GM21423 (cell line): ENCODE results near the gene CCSER1.
"Not testable (repeated sequence)": the region's sequence is repeated elsewhere in the genome, so short reads cannot be mapped to it uniquely, and the experiment has no call there.

Source experiments
- ATAC-seq: cut with Tn5 transposase; IDR thresholded peaks from one replicate; pipeline ENCODE4 v1.9.1; 2021; ENCODE audit warnings: mild to moderate bottlenecking, moderate library complexity; ENCODE audit not compliant: unreplicated experiment

The CCSER1 gene

GRCh38 chr4:90798948-90799347 lies 671.8 kb downstream of the CCSER1 start:
- ATAC-seq: no peak

- ATAC-seq: no peak
These were observed 672.7 kb downstream of the CCSER1 start for GRCh38 chr4:90799895-90800294.

GRCh38 chr4:90815569-90815968 lies 688.4 kb downstream of the CCSER1 start:
- ATAC-seq: no peak

- ATAC-seq: no peak
These were observed 689.6 kb downstream of the CCSER1 start for GRCh38 chr4:90816754-90817153.

GRCh38 chr4:90824266-90825150 lies 697.3 kb downstream of the CCSER1 start:
- ATAC-seq: peak; percentile 68

GRCh38 chr4:90825849-90826248 lies 698.7 kb downstream of the CCSER1 start:
- ATAC-seq: no peak

- ATAC-seq: no peak
These were observed 706.5 kb downstream of the CCSER1 start for GRCh38 chr4:90833706-90834105.

GRCh38 chr4:90837241-90837640 lies 710.0 kb downstream of the CCSER1 start:
- ATAC-seq: no peak

- not testable (repeated sequence) for ATAC-seq
These were observed 711.7 kb downstream of the CCSER1 start for GRCh38 chr4:90838859-90839258.

GRCh38 chr4:90840291-90840690 lies 713.1 kb downstream of the CCSER1 start:
- ATAC-seq: no peak

GRCh38 chr4:90840828-90841227 lies 713.6 kb downstream of the CCSER1 start:
- ATAC-seq: no peak

GRCh38 chr4:90841676-90842075 lies 714.5 kb downstream of the CCSER1 start:
- no peak for ATAC-seq

- peak; percentile 98 for ATAC-seq
These were observed 715.8 kb downstream of the CCSER1 start for GRCh38 chr4:90842960-90843359.

GRCh38 chr4:90844241-90844640 lies 717.0 kb downstream of the CCSER1 start:
- ATAC-seq: no peak

- peak; percentile 27 for ATAC-seq
These were observed 718.6 kb downstream of the CCSER1 start for GRCh38 chr4:90845777-90846176.

GRCh38 chr4:90852237-90852636 lies 725.0 kb downstream of the CCSER1 start:
- no peak for ATAC-seq

GRCh38 chr4:90855111-90855510 lies 727.9 kb downstream of the CCSER1 start:
- ATAC-seq: no peak

GRCh38 chr4:90857081-90857820 lies 730.1 kb downstream of the CCSER1 start:
- no peak for ATAC-seq

- ATAC-seq: no peak
These were observed 748.6 kb downstream of the CCSER1 start for GRCh38 chr4:90875791-90876190.

- no peak for ATAC-seq
These were observed 749.1 kb downstream of the CCSER1 start for GRCh38 chr4:90876296-90876695.

GRCh38 chr4:90883519-90883918 lies 756.3 kb downstream of the CCSER1 start:
- ATAC-seq: peak; percentile 88

- no peak for ATAC-seq
These were observed 761.4 kb downstream of the CCSER1 start for GRCh38 chr4:90888571-90888970.
